Neuronal stem cell (in vitro differentiated cells): ENCODE measurements around the gene FOXJ3.

Experiments used
- DNase-seq: peaks from one replicate; pipeline ENCODE4 v3.0.0-alpha.2; 2013; ENCODE audit warnings: low spot score
- H2AFZ ChIP-seq: one replicate; pipeline ENCODE4 v1.6.1; 2013; ENCODE audit warnings: mild to moderate bottlenecking, low read length, inconsistent platforms
- H2AK5ac ChIP-seq: 2 replicates; pipeline ENCODE4 v1.6.1; 2013; ENCODE audit warnings: low read depth, mild to moderate bottlenecking, inconsistent platforms, low read length, moderate library complexity, mixed read lengths
- H2BK120ac ChIP-seq: 2 replicates; pipeline ENCODE4 v1.6.1; 2013; ENCODE audit warnings: low read depth, mild to moderate bottlenecking, inconsistent platforms, low read length, moderate library complexity, mixed read lengths
- H2BK12ac ChIP-seq: one replicate; pipeline ENCODE4 v1.6.1; 2013; ENCODE audit warnings: low read length, inconsistent platforms
- H2BK15ac ChIP-seq: 2 replicates; pipeline ENCODE4 v1.6.1; 2013; ENCODE audit warnings: mild to moderate bottlenecking, low read length, inconsistent platforms, mixed read lengths
- H2BK5ac ChIP-seq: one replicate; pipeline ENCODE4 v1.6.1; 2013; ENCODE audit warnings: inconsistent platforms, mild to moderate bottlenecking, low read length, moderate library complexity
- H3K14ac ChIP-seq: one replicate; pipeline ENCODE4 v1.6.1; 2013; ENCODE audit warnings: low read length, inconsistent platforms
- H3K18ac ChIP-seq: 2 replicates; pipeline ENCODE4 v1.6.1; 2013; ENCODE audit warnings: low read length, inconsistent platforms
- H3K23ac ChIP-seq: 2 replicates; pipeline ENCODE4 v1.6.1; 2013; ENCODE audit warnings: low read depth, mild to moderate bottlenecking, mixed read lengths, low read length, inconsistent platforms; ENCODE audit not compliant: poor library complexity
- H3K27ac ChIP-seq: replicated peaks from 3 replicates; pipeline ENCODE4 v1.5.1; 2013; ENCODE audit warnings: low read length, inconsistent platforms
- H3K27me3 ChIP-seq, 3 experiments: 2 replicates each; pipeline ENCODE4 v1.6.1; 2013; ENCODE audit warnings: low read length in 3 of 3, mild to moderate bottlenecking in 2 of 3, inconsistent platforms in 1 of 3, low read depth in 1 of 3, mixed read lengths in 1 of 3, moderate library complexity in 1 of 3; ENCODE audit not compliant: control insufficient read depth in 3 of 3, insufficient read depth in 3 of 3
- H3K36me3 ChIP-seq, 2 donors: replicated peaks in 1 of 2; 2 replicates each; pipeline ENCODE4 v1.6.1; 2013; ENCODE audit warnings: low read length in 2 of 2; ENCODE audit not compliant: control insufficient read depth in 2 of 2, insufficient read depth in 2 of 2
- H3K4ac ChIP-seq: 2 replicates; pipeline ENCODE4 v1.6.1; 2013; ENCODE audit warnings: inconsistent platforms, mild to moderate bottlenecking, low read length, moderate library complexity
- H3K4me1 ChIP-seq, 2 donors: 1 replicate in 1 of 2; 2 replicates in 1 of 2; pipeline ENCODE4 v1.6.1; 2013; ENCODE audit warnings: low read length in 2 of 2, low read depth in 1 of 2; ENCODE audit not compliant: control insufficient read depth in 2 of 2, insufficient read depth in 1 of 2
- H3K4me2 ChIP-seq: one replicate; pipeline ENCODE4 v1.6.1; 2013; ENCODE audit warnings: mild to moderate bottlenecking, low read length, inconsistent platforms; ENCODE audit not compliant: insufficient read depth, poor library complexity, severe bottlenecking
- H3K4me3 ChIP-seq, 2 donors: 2 replicates each; pipeline ENCODE4 v1.5.1; 2013; ENCODE audit warnings: low read length in 2 of 2, mild to moderate bottlenecking in 2 of 2, inconsistent platforms in 1 of 2, moderate library complexity in 1 of 2
- H3K79me1 ChIP-seq: one replicate; pipeline ENCODE4 v1.6.1; 2013; ENCODE audit warnings: low read depth, mild to moderate bottlenecking, inconsistent platforms, low read length, moderate library complexity
- H3K9ac ChIP-seq: one replicate; pipeline ENCODE4 v1.6.1; 2013; ENCODE audit warnings: mild to moderate bottlenecking, low read depth, low read length, inconsistent platforms; ENCODE audit not compliant: poor library complexity
- H3K9me3 ChIP-seq, 2 donors: replicated peaks in 1 of 2; 2 replicates each; pipeline versions ENCODE3 to v1.6.1; 2013; ENCODE audit warnings: low read length in 2 of 2, mild to moderate bottlenecking in 2 of 2, inconsistent platforms in 1 of 2, low read depth in 1 of 2, mixed read lengths in 1 of 2, moderate library complexity in 1 of 2; ENCODE audit not compliant: control insufficient read depth in 2 of 2, insufficient read depth in 1 of 2
- H4K8ac ChIP-seq: one replicate; pipeline ENCODE4 v1.6.1; 2013; ENCODE audit warnings: low read depth, mild to moderate bottlenecking, inconsistent platforms, low read length, moderate library complexity
- H4K91ac ChIP-seq: one replicate; pipeline ENCODE4 v1.6.1; 2013; ENCODE audit warnings: low read length, low read depth, mild to moderate bottlenecking, inconsistent platforms; ENCODE audit not compliant: poor library complexity
- WGBS, 2 donors: extraction: QIAGEN DNeasy Blood & Tissue Kit; methylation state at CpG; one replicate each; pipeline ENCODE4 v1.1.7; 2013; ENCODE audit warnings: missing lambda C conversion rate in 2 of 2, mixed read lengths in 1 of 2; ENCODE audit not compliant: insufficient read length in 2 of 2, insufficient replicate concordance in 1 of 2; ENCODE audit errors: extremely low coverage in 2 of 2; 5-methylcytosine and 5-hydroxymethylcytosine counted together

The FOXJ3 gene

GRCh38 chr1:42175314-42176054 lies 159.6 kb downstream of the FOXJ3 start:
- H3K36me3 ChIP-seq, result peaks cover 5 to 24% of the 10 kb centered on the region in 2 donors
- no peak overlapping the region for H2AFZ ChIP-seq
- H2BK5ac ChIP-seq, result no peak overlapping the region
- no peak overlapping the region for H3K18ac ChIP-seq
- no peak overlapping the region for H3K4ac ChIP-seq
- no CpG with 5 or more reads among the region's 7 CpGs for WGBS, 2 donors
- no peak overlapping the region for H3K4me3 ChIP-seq
- H3K27me3 ChIP-seq, result no peaks in the 10 kb centered on the region
- H4K91ac ChIP-seq, result no peak overlapping the region
- H3K27ac ChIP-seq, result no peak overlapping the region
- H2BK120ac ChIP-seq, result no peak overlapping the region
- no peak overlapping the region for H2BK15ac ChIP-seq
- no peak overlapping the region for H3K4me2 ChIP-seq
- peaks cover 5% of the 10 kb centered on the region in 2 donors for H3K4me1 ChIP-seq
- no peak overlapping the region for H3K23ac ChIP-seq
- H3K79me1 ChIP-seq, result no peaks in the 10 kb centered on the region
- H3K9me3 ChIP-seq, result no peaks in the 10 kb centered on the region
- DNase-seq, result no peak
- no peak overlapping the region for H3K14ac ChIP-seq
- no peak overlapping the region for H3K9ac ChIP-seq
- no peak overlapping the region for H2AK5ac ChIP-seq
- H2BK12ac ChIP-seq, result no peak overlapping the region
- H4K8ac ChIP-seq, result no peak overlapping the region

- Histone ChIP-seq H3K4me1 (peaks cover 5% of the 10 kb centered on the region in 2 donors), H4K91ac (no peak overlapping the region), H2BK12ac (no peak overlapping the region), H4K8ac (no peak overlapping the region), H3K36me3 (peaks cover 0 to 12% of the 10 kb centered on the region in 2 donors), H3K9ac (no peak overlapping the region), H3K18ac (no peak overlapping the region), H2BK5ac (no peak overlapping the region), H2AFZ (no peak overlapping the region), H3K14ac (no peak overlapping the region), H2AK5ac (no peak overlapping the region), H2BK15ac (no peak overlapping the region), H3K79me1 (no peaks in the 10 kb centered on the region), H3K27me3 (no peaks in the 10 kb centered on the region), H3K4ac (no peak overlapping the region), H3K9me3 (no peaks in the 10 kb centered on the region), H3K4me2 (no peak overlapping the region), H3K4me3 (no peak overlapping the region), H3K27ac (no peak overlapping the region), H2BK120ac (no peak overlapping the region), H3K23ac (no peak overlapping the region)
- no CpG with 5 or more reads among the region's 8 CpGs for WGBS, 2 donors
- DNase-seq, result no peak
Measured at GRCh38 chr1:42173961-42174735, 160.9 kb downstream of the FOXJ3 start.

- Histone ChIP-seq H4K8ac (no peak overlapping the region), H3K14ac (peak overlapping the region; percentile 43), H3K23ac (no peak overlapping the region), H3K4me3 (no peak overlapping the region), H3K27ac (no peak overlapping the region), H3K18ac (peak overlapping the region; percentile 54), H2BK5ac (no peak overlapping the region), H2BK12ac (no peak overlapping the region), H3K27me3 (no peaks in the 10 kb centered on the region), H3K9me3 (no peaks in the 10 kb centered on the region), H3K4me2 (no peak overlapping the region), H2BK15ac (no peak overlapping the region), H2AFZ (no peak overlapping the region), H4K91ac (no peak overlapping the region), H3K4me1 (peaks cover 5% of the 10 kb centered on the region in 2 donors), H2BK120ac (no peak overlapping the region), H2AK5ac (no peak overlapping the region), H3K36me3 (peaks cover 0 to 7% of the 10 kb centered on the region in 2 donors), H3K4ac (no peak overlapping the region), H3K9ac (no peak overlapping the region), H3K79me1 (no peaks in the 10 kb centered on the region)
- DNase-seq, result peak; percentile 73
- no CpG with 5 or more reads among the region's 9 CpGs for WGBS, 2 donors
Measured at GRCh38 chr1:42173155-42173933, 161.7 kb downstream of the FOXJ3 start.
